ENCODE results near the gene TMEM135. TPM values are rescaled to one million over a fixed set of nuclear protein-coding genes. Genes with fewer than 3 reads are reported as not detected.
"Not testable (repeated sequence)": the region's sequence is repeated elsewhere in the genome, so short reads cannot be mapped to it uniquely, and the experiment has no call there.

Gene TMEM135
- total and polyA plus RNA-seq, 2 experiments from 2014 or later: 11.0 to 11.9 TPM

- no peaks in the 10 kb centered on the region for H3K9me2 ChIP-seq (ENCODE audit: insufficient read depth)
- H3K4me2 ChIP-seq (ENCODE audit: unreplicated experiment): no peak overlapping the region
- no peak overlapping the region for H3K4me3 ChIP-seq
- H3F3A ChIP-seq (ENCODE audit: insufficient read depth): no peaks in the 10 kb centered on the region
- no peaks in the 10 kb centered on the region for H3K27me3 ChIP-seq (replicated peaks; ENCODE audit: insufficient read depth)
- peaks cover 15% of the 10 kb centered on the region; the same call in 1 of the 2 replicates for H3K4me1 ChIP-seq (ENCODE audit: insufficient read depth)
- H3K9me3 ChIP-seq (ENCODE audit: low read depth): no peaks in the 10 kb centered on the region
- H3K27ac ChIP-seq: no peak overlapping the region
- no peaks in the 10 kb centered on the region for H4K20me1 ChIP-seq (ENCODE audit: insufficient read depth)
- TF ChIP-seq EZH2phosphoT487 (IDR thresholded peaks at IDR 0.05; ENCODE audit: insufficient read depth, low read depth): no peak
- no peak for TF ChIP-seq EZH2 (IDR thresholded peaks at IDR 0.05; ENCODE audit: insufficient read depth, poor library complexity, severe bottlenecking)
- in situ Hi-C loops (cut with MboI): no loop called here
- no peak overlapping the region for H2AFZ ChIP-seq
- H3K79me2 ChIP-seq (ENCODE audit: insufficient read depth): peaks cover 8% of the 10 kb centered on the region; the same call in 1 of the 2 replicates
- no peak overlapping the region for H3K9ac ChIP-seq
- no peaks in the 10 kb centered on the region for H3K36me3 ChIP-seq (ENCODE audit: low read depth)
- DNase-seq: no peak
- WGBS, 2 experiments (ENCODE audit: low coverage in 1 of 2, low lambda C conversion rate in 2 of 2, missing lambda C conversion rate in 2 of 2): 66 to 68% methylated on average over 2 of the region's 2 CpGs
Observed at GRCh38 chr11:87148749-87149148, 111.0 kb downstream of the TMEM135 start.

- H4K20me1 ChIP-seq (ENCODE audit: insufficient read depth); H3K9me3 ChIP-seq (ENCODE audit: low read depth); H3K4me2 ChIP-seq (ENCODE audit: unreplicated experiment); H3K36me3 ChIP-seq (ENCODE audit: low read depth); H3K27me3 ChIP-seq (replicated peaks; ENCODE audit: insufficient read depth); H3K9ac ChIP-seq; H2AFZ ChIP-seq; H3F3A ChIP-seq (ENCODE audit: insufficient read depth); H3K4me3 ChIP-seq; H3K9me2 ChIP-seq (ENCODE audit: insufficient read depth); H3K79me2 ChIP-seq (ENCODE audit: insufficient read depth); H3K27ac ChIP-seq; DNase-seq; in situ Hi-C loops (cut with MboI): not testable (repeated sequence)
- WGBS, 2 experiments (ENCODE audit: low coverage in 1 of 2, low lambda C conversion rate in 2 of 2, missing lambda C conversion rate in 2 of 2): 89 to 94% methylated on average over 7 of the region's 7 CpGs
- H3K4me1 ChIP-seq (ENCODE audit: insufficient read depth): peaks cover 15% of the 10 kb centered on the region; the same call in 1 of the 2 replicates
Observed at GRCh38 chr11:87149782-87150181, 112.0 kb downstream of the TMEM135 start.

GRCh38 chr11:87150936-87151335, 113.2 kb downstream of the TMEM135 start:
- Histone ChIP-seq H3K27me3 (replicated peaks; ENCODE audit: insufficient read depth) (no peaks in the 10 kb centered on the region), H3K4me1 (ENCODE audit: insufficient read depth) (peaks cover 15% of the 10 kb centered on the region; the same call in 1 of the 2 replicates)
- 73 to 88% methylated on average over 1 of the region's 1 CpG for WGBS, 2 experiments (ENCODE audit: low coverage in 1 of 2, low lambda C conversion rate in 2 of 2, missing lambda C conversion rate in 2 of 2)

GRCh38 chr11:87154246-87154645, 116.5 kb downstream of the TMEM135 start:
- TF ChIP-seq EZH2phosphoT487 (IDR thresholded peaks at IDR 0.05; ENCODE audit: insufficient read depth, low read depth): no peak
- TF ChIP-seq EZH2 (IDR thresholded peaks at IDR 0.05; ENCODE audit: insufficient read depth, poor library complexity, severe bottlenecking): no peak
- no peaks in the 10 kb centered on the region for H3K9me3 ChIP-seq (ENCODE audit: low read depth)
- no peak overlapping the region for H3K4me3 ChIP-seq
- H4K20me1 ChIP-seq (ENCODE audit: insufficient read depth): no peaks in the 10 kb centered on the region
- H3K27me3 ChIP-seq (replicated peaks; ENCODE audit: insufficient read depth): no peaks in the 10 kb centered on the region
- no peak overlapping the region for H3K4me2 ChIP-seq (ENCODE audit: unreplicated experiment)
- no peak for DNase-seq
- H3K9ac ChIP-seq: no peak overlapping the region
- no peak overlapping the region for H3K27ac ChIP-seq
- in situ Hi-C loops (cut with MboI): no loop called here
- H3K4me1 ChIP-seq (ENCODE audit: insufficient read depth): 0 out of 2 replicates have a peak, but pooled peaks cover 9% of the 10 kb centered on the region
- no peak overlapping the region for H2AFZ ChIP-seq
- no peaks in the 10 kb centered on the region for H3F3A ChIP-seq (ENCODE audit: insufficient read depth)
- 96% methylated on average over 2 of the region's 2 CpGs for WGBS, 2 experiments (ENCODE audit: low coverage in 1 of 2, low lambda C conversion rate in 2 of 2, missing lambda C conversion rate in 2 of 2)
- no peaks in the 10 kb centered on the region for H3K9me2 ChIP-seq (ENCODE audit: insufficient read depth)
- H3K79me2 ChIP-seq (ENCODE audit: insufficient read depth): peaks cover 8% of the 10 kb centered on the region; the same call in 1 of the 2 replicates
- no peaks in the 10 kb centered on the region for H3K36me3 ChIP-seq (ENCODE audit: low read depth)

More at GRCh38 chr11:87150936-87151335, 113.2 kb downstream of the TMEM135 start:
- no peak overlapping the region for H3K4me3 ChIP-seq
- H2AFZ ChIP-seq: no peak overlapping the region
- H3K36me3 ChIP-seq (ENCODE audit: low read depth): no peaks in the 10 kb centered on the region
- TF ChIP-seq EZH2phosphoT487 (IDR thresholded peaks at IDR 0.05; ENCODE audit: insufficient read depth, low read depth): no peak
- no peak for TF ChIP-seq EZH2 (IDR thresholded peaks at IDR 0.05; ENCODE audit: insufficient read depth, poor library complexity, severe bottlenecking)
- H3K79me2 ChIP-seq (ENCODE audit: insufficient read depth): peaks cover 8% of the 10 kb centered on the region; the same call in 1 of the 2 replicates
- in situ Hi-C loops (cut with MboI): no loop called here
- no peak overlapping the region for H3K4me2 ChIP-seq (ENCODE audit: unreplicated experiment)
- no peaks in the 10 kb centered on the region for H3K9me2 ChIP-seq (ENCODE audit: insufficient read depth)
- no peaks in the 10 kb centered on the region for H3F3A ChIP-seq (ENCODE audit: insufficient read depth)
- H4K20me1 ChIP-seq (ENCODE audit: insufficient read depth): no peaks in the 10 kb centered on the region
- no peak overlapping the region for H3K27ac ChIP-seq
- peak; percentile 35 for DNase-seq
- no peak overlapping the region for H3K9ac ChIP-seq
- no peaks in the 10 kb centered on the region for H3K9me3 ChIP-seq (ENCODE audit: low read depth)

GRCh38 chr11:87156970-87157369, 119.2 kb downstream of the TMEM135 start:
- H3K79me2 ChIP-seq (ENCODE audit: insufficient read depth): peaks cover 8% of the 10 kb centered on the region; the same call in 1 of the 2 replicates
- H3F3A ChIP-seq (ENCODE audit: insufficient read depth): no peaks in the 10 kb centered on the region
- in situ Hi-C loops (cut with MboI): no loop called here
- no peak overlapping the region for H3K4me2 ChIP-seq (ENCODE audit: unreplicated experiment)
- H3K4me1 ChIP-seq (ENCODE audit: insufficient read depth): peaks cover 6% of the 10 kb centered on the region
- no peak overlapping the region for H3K4me3 ChIP-seq
- 97 to 100% methylated on average over 2 of the region's 2 CpGs for WGBS, 2 experiments (ENCODE audit: low coverage in 1 of 2, low lambda C conversion rate in 2 of 2, missing lambda C conversion rate in 2 of 2)
- no peaks in the 10 kb centered on the region for H3K27me3 ChIP-seq (replicated peaks; ENCODE audit: insufficient read depth)
- no peak overlapping the region for H3K9ac ChIP-seq
- no peaks in the 10 kb centered on the region for H3K36me3 ChIP-seq (ENCODE audit: low read depth)
- DNase-seq: no peak
- TF ChIP-seq EZH2 (IDR thresholded peaks at IDR 0.05; ENCODE audit: insufficient read depth, poor library complexity, severe bottlenecking) (no peak), EZH2phosphoT487 (IDR thresholded peaks at IDR 0.05; ENCODE audit: insufficient read depth, low read depth) (no peak)
- no peak overlapping the region for H2AFZ ChIP-seq
- no peak overlapping the region for H3K27ac ChIP-seq
- no peaks in the 10 kb centered on the region for H3K9me3 ChIP-seq (ENCODE audit: low read depth)
- no peaks in the 10 kb centered on the region for H3K9me2 ChIP-seq (ENCODE audit: insufficient read depth)
- H4K20me1 ChIP-seq (ENCODE audit: insufficient read depth): no peaks in the 10 kb centered on the region

- H3K4me2 ChIP-seq (ENCODE audit: unreplicated experiment); H3K27me3 ChIP-seq (replicated peaks; ENCODE audit: insufficient read depth); H3F3A ChIP-seq (ENCODE audit: insufficient read depth); in situ Hi-C loops (cut with MboI); H3K4me3 ChIP-seq; H3K9ac ChIP-seq; H3K9me3 ChIP-seq (ENCODE audit: low read depth); DNase-seq; H3K79me2 ChIP-seq (ENCODE audit: insufficient read depth); H3K27ac ChIP-seq; H4K20me1 ChIP-seq (ENCODE audit: insufficient read depth); H2AFZ ChIP-seq; H3K9me2 ChIP-seq (ENCODE audit: insufficient read depth); H3K36me3 ChIP-seq (ENCODE audit: low read depth): not testable (repeated sequence)
- WGBS, 2 experiments (ENCODE audit: low coverage in 1 of 2, low lambda C conversion rate in 2 of 2, missing lambda C conversion rate in 2 of 2): 85 to 89% methylated on average over 3 of the region's 3 CpGs
- peaks cover 11% of the 10 kb centered on the region for H3K4me1 ChIP-seq (ENCODE audit: insufficient read depth)
Observed at GRCh38 chr11:87169076-87169475, 131.3 kb downstream of the TMEM135 start.
